GM19452 (cell line): ENCODE measurements around the gene CCDC194.
"Not testable (repeated sequence)": the region's sequence is repeated elsewhere in the genome, so short reads cannot be mapped to it uniquely, and the experiment has no call there.

Experiments used
- ATAC-seq: cut with Tn5 transposase; IDR thresholded peaks from one replicate; pipeline ENCODE4 v1.9.1; 2021; ENCODE audit not compliant: unreplicated experiment

Gene CCDC194

DNA sequence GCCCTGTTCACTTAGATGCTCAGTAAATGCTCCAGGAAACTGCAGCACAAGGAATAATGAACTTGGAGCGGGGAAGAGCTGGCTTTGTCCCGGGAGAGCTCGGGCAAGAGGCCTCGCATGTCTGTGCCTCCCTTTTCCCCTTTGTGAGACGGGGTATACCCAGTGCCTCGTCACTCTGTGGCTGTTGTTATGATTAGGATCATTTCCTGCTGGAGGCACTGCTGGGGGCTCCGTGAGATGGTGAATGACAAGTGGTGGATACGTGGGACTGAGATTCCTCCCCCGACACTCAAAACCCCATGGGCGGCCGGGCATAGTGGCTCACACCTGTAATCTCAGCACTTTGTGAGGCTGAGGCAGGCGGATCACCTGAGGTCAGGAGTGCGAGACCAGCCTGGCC, 15.7 kb downstream of the CCDC194 start:
- no peak for ATAC-seq

DNA sequence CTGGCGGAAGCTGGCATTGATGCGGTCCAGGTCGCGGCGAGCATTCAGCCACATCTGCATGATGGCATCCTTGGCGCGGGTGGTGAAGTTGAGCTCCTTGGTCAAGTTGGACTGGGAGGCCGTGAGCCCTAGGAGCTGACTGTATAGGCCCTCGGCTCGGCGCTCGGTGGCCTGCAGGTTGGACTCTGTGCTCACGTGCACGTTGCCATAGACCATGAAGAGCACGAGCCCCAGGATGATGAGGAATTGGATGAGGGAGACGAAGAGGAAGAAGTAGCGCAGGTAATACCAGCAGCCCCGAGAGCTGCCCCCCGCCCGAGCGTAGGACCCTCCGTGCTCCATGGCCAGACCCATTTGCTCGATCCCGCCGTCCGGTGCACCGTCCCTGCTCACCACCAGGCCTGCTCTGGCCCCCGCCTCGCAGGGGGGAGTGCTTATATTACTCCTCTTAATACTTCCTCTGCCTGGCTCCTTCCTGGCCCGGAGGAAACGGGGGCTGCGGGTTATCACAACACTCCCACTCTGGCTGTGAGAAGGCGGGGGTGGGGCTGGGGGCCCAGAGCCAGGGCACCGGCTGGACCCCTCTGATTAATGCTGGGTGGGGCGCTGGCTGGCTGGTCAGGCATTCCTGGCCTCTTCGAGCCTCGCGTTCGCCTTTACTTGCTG, 16.9 kb downstream of the CCDC194 start, which contains the start of gene PLVAP:
PLVAP (minus strand) TSS at position 408 of the 666 bp plus-strand sequence; CDS start at position 354, 54 bp downstream.
- ATAC-seq: no peak

DNA sequence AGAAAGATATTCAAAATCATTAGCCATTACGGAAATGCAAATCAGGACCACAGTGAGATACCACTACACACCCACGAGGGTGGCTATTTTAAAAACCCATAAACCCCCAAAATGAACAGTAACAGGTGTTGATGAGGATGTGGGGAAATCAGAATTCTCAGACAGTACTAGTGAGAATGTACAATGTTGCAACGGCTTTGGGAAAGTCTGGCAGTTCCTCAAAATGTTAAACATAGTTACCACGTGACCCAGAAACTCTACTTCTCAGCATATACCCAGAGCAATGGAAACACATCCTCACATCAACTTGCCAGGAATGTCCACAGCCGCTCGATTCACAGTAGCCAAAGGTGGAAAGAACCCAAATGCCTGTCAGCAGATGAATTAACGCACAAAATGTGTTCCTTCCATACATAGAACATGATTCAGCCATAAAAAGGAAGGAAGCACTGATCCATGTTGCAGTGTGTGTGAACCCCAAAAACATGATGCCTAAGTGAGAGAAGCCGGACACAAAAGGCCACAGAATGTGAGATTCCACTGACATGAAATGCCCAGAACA, 23.9 kb downstream of the CCDC194 start:
- peak; percentile 77 for ATAC-seq

DNA sequence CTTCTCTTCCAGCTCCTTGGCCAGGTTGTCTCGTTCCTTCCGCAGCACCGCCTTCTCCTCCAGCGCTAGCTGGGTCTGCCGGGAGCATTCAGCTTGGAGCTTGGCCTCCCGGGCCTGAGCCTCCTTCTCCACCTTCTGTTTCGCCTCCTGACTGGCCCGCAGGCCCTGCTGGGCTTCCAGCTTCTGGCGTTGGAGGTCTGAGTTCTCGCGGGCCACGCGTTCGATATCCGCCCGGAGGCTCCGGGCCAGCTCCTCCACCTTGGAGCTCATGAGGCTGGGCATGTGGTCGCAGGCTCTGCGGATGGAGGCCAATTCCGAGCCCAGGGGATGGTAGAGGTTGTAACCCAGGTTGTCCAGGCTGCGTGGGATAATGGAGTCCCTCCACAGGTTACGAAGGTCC, 28.6 kb downstream of the CCDC194 start:
- no peak for ATAC-seq

DNA sequence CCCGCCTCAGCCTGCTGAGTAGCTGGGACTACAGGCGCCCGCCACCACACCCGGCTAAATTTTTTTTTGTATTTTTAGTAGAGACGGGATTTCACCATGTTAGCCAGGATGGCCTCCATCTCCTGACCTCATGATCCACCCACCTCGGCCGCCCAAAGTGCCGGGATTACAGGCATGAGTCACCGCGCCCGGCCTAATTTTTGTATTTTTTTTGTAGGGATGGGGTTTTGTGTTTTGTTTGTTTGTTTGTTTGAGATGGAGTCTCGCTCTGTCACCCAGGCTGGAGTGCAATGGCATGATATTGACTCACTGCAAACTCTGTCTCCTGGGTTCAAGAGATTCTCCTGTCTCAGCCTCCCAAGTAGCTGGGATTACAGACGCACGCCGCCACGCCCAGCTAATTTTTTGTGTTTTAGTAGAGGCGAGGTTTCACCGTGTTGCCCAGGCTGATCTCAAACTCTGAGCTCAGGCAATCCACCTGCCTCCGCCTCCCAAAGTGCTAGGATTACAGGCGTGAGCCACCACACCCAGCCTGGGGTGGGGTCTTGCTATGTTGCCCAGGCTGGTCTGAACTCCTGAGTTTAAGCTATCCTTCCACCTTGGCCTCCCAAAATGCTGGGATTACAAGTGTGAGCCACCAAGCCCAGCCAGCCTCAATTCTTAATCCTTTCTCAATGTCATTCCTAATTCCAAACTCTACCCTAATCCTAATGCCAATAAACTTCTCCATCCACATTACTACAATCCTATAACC, 30.0 kb downstream of the CCDC194 start:
- ATAC-seq: not testable (repeated sequence)

DNA sequence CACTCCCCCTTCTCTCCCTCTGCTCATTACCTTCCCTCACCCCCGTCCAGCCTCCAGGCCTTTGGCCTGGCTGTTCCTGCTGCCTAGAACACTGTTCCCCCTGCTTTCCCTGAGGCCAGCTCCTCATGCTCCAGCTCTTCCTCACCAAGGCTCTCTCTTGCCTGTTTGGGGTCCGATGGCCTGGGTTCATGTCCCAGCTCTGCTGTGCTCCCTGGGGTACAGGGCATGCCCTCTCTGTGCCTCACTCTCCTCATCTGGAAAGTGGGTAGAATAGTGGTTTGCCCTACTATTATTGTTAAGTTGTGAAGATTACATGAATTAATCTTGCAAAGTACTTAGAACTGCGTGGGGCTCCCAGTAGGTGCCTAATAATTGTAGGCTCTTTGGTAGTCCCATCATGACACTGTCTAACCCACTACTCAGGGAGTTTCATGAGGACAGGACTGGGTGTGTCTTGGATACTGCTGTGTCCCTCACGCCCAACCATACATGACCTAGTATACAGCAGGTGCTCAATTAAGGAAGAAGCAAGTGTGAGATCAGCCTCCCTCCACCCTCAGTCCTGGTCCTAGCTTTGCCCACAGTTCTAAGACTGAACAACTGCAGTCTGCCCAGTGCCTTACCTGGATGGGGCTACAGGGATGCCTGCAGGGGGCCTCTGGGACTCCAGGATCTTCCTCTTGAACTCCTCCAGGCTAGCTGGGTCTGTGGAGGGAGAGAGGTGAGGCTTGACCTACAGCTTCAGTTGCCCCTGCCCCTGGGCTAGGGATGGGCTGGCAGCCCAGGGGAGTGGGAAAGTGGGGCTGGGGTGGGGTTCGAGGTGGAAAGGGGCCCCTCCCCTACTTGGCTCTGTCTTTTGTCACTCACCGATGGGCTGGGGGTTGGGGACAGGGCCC, 33.8 kb downstream of the CCDC194 start:
- no peak for ATAC-seq

DNA sequence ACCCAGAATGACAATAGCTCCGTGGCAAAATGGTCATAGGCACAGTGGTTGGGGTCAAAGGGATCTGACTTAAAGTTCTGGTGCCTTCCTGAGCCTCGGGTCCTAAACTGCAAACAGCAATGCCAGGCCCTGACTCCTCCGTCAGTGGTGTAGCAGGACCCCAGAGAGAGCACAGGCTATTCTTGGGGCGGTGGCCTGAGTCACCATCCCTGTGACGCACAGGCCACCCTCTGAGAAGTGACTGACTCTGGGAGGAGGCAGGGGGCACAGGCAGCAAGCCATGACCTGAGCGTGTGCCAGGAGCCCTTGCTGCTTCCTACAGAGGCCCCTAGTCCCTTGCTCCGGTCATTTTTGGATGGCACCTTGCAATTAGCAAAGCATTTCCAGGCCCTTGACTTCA, 35.6 kb downstream of the CCDC194 start:
- ATAC-seq: no peak

DNA sequence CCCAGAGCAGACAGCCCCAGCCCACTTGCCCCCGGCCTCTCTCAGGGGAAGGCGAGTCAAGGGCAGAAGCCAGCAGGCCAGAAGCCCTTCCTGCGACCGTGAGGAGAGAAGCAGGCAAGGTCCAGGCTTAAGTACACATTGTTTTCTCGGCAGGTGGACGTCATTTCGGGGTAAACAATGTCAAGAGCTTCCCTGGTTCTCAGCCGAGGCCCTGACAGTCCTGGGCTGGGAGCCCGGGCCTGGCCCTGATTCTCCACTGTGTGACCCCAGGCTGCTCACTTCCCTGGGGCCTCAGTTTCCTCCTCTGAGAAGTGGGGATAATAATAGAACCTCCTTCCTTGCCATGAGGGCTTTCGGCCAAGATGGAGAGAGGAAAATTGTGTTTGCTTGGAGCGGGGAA, 36.3 kb downstream of the CCDC194 start:
- ATAC-seq: no peak

DNA sequence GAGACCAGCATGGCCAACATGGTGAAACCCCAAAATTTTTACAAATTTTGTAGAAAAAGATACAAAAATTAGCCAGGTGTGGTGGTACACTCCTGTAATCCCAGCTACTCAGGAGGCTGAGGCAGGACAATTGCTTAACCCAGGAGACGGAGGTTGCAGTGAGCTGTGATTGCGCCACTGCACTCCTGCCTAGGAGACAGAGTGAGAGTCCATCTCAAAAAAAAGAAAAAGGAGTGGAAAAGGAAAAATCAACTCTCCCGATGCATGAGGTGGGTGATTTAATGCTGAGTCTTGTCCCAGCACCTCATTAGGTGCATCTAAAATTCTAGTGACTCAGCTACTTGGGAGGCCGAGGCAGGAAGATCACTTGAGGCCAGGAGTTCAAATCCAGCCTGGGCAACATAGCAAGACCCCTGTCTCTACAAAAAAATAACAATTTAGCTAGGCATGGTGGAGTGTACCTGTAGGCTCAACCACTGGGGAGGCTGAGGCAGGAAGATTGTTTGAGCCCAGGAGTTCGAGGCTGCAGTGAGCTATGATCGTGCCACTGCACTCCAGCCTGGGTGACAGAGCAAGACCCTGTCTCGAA, 36.8 kb downstream of the CCDC194 start:
- ATAC-seq: no peak

DNA sequence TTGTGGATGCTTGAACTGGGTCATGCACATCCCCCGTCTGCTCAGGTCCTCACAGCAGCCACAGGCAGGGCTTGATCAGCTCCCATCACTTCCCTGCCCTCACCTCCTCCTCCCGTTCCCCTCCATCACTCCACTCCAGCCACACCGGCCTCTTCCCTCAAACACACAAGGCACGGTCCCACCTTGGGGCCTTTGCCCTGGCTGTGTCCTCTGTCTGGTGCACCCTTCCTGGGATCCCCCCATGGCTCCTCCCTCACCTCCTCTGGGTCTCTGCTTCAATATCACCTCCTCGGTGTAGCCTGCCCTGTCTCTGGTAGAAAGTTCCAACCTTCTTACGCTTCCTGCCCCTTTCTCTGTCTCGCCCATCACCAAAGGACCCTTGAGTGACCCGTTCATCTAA, 40.6 kb downstream of the CCDC194 start:
- no peak for ATAC-seq

DNA sequence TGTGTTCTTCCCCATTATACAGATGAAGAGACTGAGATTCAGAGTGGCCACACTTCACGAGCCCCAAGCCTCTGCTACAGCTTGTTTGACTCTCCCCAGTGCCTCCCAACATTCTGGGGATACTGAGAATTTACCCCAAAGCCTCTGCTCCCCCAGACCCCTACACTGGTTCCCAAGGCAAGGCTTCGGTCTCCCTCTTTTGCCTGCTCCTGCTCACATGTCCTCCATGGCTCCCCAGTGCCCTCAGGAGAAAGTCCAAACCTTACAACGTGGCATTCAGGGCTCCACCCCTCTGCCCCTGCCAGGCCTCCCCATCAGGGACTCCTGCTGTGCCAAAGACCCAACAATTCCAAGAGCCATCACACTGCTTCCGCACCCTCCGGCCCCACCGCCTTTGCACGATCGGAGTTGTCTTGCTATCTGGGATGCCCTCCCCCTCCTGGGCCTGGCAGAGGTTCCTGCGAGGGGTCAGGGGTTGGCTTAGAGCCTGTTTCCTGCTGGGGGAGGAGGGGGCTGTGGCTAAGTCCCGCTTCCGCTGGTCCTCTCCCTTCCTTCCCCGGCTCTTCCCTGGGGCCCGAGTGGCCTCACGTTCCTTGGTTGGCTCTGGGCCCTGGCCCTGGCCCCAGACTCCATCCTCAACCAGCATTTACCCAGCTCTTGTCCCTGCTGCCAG, 41.3 kb downstream of the CCDC194 start:
- no peak for ATAC-seq

DNA sequence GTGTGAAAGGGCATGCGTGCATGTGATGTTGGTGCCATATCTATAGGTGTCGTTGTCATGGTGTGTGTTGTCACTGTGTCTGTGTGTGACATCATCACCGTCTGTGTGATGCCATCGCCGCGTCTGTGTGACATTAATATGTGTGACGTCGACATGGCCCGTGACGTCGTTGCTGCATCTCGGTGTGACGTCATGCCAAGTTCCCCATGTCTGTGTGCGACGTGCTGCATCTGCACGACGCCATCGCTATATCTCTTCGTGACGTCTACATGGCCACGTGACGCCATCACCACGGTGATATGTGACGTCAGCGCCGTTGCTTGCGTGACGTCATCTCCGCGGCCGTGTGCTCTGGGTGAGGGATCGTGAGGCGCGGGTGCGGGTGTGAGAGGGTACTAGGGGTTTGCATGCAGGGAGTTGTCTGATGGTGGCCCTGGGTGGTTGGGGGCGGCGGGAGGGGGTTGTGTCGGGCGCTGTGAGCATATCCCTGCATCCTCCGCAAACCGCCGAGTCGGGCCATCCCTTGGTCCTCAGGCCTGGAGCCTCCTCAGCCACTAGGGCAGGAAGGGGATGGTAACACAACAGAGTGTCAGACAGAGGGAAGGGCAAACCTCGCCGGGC, 42.1 kb downstream of the CCDC194 start:
- no peak for ATAC-seq

DNA sequence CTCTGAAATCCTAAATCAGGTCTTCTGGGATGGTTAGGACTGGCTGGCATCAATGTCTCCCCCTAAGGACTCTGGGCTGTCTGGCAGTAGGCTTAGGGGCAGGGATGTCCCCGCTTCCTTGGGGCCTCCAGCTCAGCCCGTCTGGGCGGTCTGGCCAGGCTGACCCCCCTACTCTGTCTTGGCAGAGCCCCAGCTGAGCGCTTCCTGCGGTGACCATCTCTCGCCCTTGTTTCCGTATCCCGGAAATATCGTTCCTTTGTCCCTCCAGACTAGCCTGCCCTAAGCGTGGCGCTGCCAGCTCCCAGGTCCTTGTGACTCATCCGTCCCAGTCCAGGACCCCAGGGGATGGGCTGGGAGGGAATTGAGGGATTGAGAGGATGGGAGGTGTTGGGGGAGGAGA, 45.3 kb downstream of the CCDC194 start:
- ATAC-seq: no peak

DNA sequence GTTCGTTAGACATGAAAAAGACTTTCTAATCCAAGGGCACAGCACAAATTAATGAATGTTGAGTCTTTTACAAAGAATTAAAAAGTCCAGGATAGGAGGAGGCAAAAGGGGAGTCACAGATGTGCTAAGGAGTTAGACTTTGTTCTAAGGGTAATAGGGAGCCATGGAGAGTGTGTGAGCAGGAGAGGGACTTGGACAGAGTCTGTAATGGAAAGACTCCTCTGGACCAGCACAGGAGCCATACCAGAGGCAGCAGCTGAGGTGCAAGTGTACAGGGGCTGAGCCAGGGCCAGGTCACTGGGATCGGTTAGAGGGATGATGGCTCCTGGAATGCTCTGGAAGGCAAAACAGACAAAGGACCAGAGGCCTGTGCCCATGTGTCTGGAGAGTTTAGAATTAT, 46.1 kb downstream of the CCDC194 start:
- no peak for ATAC-seq

DNA sequence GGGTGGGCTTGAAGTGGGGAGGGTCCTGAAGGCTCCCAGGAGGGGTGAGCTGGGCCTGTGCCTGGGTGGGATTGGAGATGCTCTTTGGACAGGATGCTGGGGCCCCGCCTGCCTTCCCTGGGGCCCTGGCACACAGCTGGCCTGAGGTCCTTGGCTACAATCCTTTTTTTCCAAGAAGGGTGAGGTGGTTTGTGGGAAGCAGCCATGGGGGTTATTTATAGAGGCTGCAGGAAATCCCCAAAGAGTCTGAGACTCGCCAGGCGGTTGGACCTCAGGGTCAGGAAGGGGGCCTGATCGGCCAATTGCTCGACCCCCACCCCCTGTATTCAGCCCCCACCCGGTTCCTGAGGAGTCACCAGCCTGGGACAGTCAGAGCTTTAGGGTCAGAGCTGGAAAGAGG, 46.6 kb downstream of the CCDC194 start:
- ATAC-seq: no peak

DNA sequence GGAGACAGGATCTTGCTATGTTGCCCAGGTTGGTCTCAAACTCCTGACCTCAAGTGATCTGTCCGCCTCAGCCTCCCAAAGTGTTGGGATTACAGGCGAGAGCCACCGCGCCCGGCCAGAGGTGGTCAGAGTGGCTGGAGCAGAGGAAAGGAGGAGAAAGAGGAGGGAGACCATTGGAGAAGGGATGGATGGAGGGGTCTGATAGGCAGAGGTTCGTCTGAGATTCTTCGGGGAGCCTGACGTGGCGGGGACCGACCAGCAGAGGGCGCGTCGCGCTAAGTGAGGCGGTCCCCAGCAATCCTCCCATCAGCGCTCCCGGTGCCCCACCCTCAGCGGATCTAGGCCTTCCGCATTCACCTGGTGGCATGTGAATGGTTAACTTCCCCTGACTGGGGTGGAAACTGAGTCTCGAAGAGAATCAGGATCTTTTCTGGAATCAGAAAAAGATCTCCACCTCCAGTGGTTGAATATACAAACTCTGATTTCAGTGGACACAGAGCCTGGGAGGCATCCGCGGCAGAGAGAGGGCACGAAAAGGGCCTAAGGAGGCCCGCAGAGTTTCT, 47.8 kb downstream of the CCDC194 start:
- ATAC-seq: no peak

DNA sequence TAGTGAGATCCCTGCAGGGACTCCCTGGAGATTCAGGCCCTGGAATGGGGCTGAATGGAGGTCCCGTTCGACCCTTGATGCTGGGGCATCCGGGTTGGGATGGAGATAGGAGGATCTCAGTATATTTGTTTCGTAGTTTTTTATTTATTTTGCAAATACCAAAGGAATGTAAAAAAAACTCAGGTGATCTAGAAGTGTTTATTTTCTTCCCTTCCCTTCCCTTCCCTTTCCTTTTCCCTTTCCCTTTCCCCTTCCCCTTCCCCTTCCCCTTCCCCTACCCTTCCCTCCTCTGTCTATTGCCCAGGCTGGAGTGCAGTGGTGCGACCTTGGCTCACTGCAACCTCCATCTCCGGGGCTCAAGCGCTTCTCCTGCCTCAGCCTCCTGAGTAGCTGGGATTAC, 52.2 kb downstream of the CCDC194 start:
- no peak for ATAC-seq

DNA sequence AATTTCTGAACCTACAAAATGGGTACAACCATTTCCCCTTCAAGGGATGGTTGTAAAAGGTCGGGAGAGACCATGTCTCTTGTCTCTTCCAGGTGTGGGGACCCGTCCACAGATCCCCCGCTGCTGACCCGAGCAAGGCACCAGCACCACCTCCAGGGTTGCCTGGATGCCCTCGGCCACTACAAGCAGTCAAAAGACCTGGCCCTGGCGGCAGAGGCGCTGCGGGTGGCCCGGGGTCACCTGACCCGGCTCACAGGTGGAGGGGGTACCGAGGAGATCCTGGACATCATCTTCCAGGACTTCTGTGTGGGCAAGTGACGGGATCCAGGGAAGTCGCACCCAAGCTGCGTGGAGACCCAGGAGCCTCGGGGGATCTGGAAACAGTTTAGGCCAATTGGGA, 52.6 kb downstream of the CCDC194 start:
- ATAC-seq: no peak

DNA sequence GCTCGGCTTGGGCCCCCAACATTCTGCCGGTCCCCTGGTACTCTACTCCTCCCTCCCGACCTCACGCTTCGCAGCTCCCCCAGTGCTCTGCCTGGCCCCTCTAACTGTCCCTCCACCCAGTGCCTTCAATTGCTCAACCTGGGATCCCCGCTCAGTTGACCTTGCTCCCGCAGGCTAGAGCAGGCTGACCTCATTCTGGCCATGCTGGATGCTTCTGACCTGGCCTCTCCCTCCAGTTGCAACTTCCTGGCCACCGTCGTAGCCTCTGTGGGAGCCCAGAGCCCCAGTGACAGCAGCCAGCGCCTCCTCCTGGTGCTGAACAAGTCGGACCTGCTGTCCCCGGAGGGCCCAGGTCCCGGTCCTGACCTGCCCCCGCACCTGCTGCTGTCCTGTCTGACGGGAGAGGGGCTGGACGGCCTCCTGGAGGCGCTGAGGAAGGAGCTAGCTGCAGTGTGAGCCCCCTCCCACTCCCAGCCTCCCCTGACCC, 53.1 kb downstream of the CCDC194 start:
- no peak for ATAC-seq
